ENCODE results near the gene ZC3HAV1L.
"Not testable (repeated sequence)": the region's sequence is repeated elsewhere in the genome, so short reads cannot be mapped to it uniquely, and the experiment has no call there.

Gene ZC3HAV1L

GRCh38 chr7:139078399-139078798 is 42.6 kb upstream of the ZC3HAV1L start:
- TF ChIP-seq, protein P1, sequence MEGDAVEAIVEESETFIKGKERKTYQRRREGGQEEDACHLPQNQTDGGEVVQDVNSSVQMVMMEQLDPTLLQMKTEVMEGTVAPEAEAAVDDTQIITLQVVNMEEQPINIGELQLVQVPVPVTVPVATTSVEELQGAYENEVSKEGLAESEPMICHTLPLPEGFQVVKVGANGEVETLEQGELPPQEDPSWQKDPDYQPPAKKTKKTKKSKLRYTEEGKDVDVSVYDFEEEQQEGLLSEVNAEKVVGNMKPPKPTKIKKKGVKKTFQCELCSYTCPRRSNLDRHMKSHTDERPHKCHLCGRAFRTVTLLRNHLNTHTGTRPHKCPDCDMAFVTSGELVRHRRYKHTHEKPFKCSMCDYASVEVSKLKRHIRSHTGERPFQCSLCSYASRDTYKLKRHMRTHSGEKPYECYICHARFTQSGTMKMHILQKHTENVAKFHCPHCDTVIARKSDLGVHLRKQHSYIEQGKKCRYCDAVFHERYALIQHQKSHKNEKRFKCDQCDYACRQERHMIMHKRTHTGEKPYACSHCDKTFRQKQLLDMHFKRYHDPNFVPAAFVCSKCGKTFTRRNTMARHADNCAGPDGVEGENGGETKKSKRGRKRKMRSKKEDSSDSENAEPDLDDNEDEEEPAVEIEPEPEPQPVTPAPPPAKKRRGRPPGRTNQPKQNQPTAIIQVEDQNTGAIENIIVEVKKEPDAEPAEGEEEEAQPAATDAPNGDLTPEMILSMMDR (IDR thresholded peaks at IDR 0.05; ENCODE audit: low read depth, low read length, missing control alignments), result no peak
- no peak overlapping the region for H3K4me3 ChIP-seq (ENCODE audit: low read depth, low read length)
- DNase-seq (ENCODE audit: low read depth), result no peak
- in situ Hi-C loops (cut with HindIII; ENCODE audit: low sequenced_read_pairs), result no loop called here

GRCh38 chr7:139077706-139078105 is 41.9 kb upstream of the ZC3HAV1L start:
- in situ Hi-C loops (cut with HindIII; ENCODE audit: low sequenced_read_pairs); H3K4me3 ChIP-seq (ENCODE audit: low read depth, low read length); DNase-seq (ENCODE audit: low read depth): not testable (repeated sequence)

DNA sequence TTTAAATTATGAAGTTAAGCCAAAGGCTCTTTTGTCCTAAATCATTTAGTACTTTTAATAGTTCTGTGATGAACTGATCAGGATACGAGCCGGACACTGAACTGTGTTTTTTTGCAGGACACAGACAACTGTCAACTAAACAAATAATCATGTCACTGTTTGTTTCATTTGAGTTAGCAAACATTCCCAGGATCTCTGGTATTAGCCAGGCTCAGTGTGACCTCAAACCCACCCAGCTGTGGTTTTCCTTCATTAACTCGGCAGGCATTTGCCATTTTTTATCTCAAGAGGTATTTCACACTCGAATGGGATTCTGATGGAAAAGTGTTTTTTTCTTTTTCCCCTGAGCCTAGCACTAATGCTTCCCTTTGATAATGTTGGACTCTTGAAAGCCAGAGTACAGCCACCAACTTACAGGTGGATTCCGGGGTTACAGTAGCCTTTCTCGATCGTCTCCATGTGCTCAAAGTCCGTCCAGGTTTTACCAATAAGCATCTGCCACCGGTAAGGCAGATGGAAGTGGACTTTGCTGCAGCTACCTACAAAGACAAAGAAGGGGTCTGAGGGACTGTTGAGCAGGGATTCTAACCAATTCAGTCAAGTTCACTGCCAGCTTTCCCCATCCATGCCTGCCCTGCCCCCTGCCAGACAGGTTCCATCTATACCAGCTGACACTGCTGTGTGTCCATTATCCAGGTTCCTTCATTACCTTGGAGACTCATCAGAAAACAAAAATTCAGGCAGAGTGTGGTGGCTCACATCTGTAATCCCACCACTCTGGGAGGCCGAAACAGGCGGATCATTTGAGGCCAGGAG is 40.2 kb upstream of the ZC3HAV1L start:
- TF ChIP-seq, protein P1 (IDR thresholded peaks at IDR 0.05; ENCODE audit: low read depth, low read length, missing control alignments), result no peak

DNA sequence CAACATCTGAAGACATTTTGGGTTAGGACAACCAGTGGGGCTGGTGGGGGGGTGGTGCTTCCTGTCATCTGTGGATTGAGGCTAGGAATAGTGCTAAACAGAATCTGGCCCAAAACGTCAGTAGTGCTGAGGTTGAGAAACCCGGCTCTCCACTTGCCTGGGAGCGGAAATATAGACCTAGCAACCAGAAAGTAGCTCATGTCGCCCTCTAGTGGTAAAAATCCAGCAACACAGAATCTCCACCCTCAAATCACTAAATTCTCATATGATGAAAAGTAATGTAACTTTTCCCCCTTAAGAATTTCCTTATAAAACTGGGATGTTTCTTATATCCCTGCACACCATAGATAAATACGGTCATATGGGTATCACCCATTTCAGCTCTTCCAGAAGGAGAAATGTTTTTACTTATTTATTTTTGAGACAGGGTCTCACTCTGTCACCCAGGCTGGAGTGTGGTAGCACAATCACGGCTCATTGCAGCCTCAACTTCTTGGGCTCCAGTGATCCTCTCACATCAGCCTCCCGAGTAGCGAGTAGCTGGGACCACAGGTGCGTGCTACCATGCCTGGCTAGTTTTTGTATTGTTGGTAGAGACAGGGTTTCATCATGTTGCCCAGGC is 39.3 kb upstream of the ZC3HAV1L start:
- TF ChIP-seq, protein P1 (IDR thresholded peaks at IDR 0.05; ENCODE audit: low read depth, low read length, missing control alignments), result peak; percentile 79
- no peak overlapping the region for H3K4me3 ChIP-seq (ENCODE audit: low read depth, low read length)
- in situ Hi-C loops (cut with HindIII; ENCODE audit: low sequenced_read_pairs), result no loop called here
- peak; percentile 59 for DNase-seq (ENCODE audit: low read depth)

More for the DNA sequence above, 40.2 kb upstream of the ZC3HAV1L start:
- no peak for DNase-seq (ENCODE audit: low read depth)
- no peak overlapping the region for H3K4me3 ChIP-seq (ENCODE audit: low read depth, low read length)
- in situ Hi-C loops (cut with HindIII; ENCODE audit: low sequenced_read_pairs), result no loop called here

GRCh38 chr7:139072796-139073195 is 37.0 kb upstream of the ZC3HAV1L start:
- no peak for DNase-seq (ENCODE audit: low read depth)
- in situ Hi-C loops (cut with HindIII; ENCODE audit: low sequenced_read_pairs), result no loop called here
- no peak overlapping the region for H3K4me3 ChIP-seq (ENCODE audit: low read depth, low read length)
- TF ChIP-seq, protein P1 (IDR thresholded peaks at IDR 0.05; ENCODE audit: low read depth, low read length, missing control alignments), result no peak

DNA sequence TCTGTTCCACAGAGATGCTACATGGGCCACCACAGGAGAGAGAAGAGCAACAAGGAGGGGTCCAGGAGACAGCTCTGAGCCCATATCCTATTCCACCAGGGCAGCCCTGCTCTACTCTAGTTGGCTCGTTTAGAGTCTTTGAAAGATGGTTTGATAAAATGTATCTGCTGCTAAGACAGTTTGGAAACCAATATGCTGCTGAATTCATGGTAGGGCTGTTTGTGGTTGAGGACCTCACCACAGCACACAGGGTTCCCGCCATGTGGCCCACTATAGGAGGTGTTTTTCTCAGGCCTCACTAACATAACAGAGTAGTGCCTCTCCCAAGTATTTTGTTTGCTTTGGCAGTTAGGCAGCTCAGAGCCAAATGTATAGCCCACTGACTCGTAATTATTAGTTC is 35.8 kb upstream of the ZC3HAV1L start:
- TF ChIP-seq, protein P1 (IDR thresholded peaks at IDR 0.05; ENCODE audit: low read depth, low read length, missing control alignments), result no peak
- no peak for DNase-seq (ENCODE audit: low read depth)
- in situ Hi-C loops (cut with HindIII; ENCODE audit: low sequenced_read_pairs), result no loop called here
- H3K4me3 ChIP-seq (ENCODE audit: low read depth, low read length), result no peak overlapping the region

Data from astrocyte of the cerebellum (primary cell).